ENCODE measurements around the gene HLF.

Gene HLF

GRCh38 chr17:55259684-55260111, 5.1 kb upstream of the HLF start:
- no peak for DNase-seq

DNA sequence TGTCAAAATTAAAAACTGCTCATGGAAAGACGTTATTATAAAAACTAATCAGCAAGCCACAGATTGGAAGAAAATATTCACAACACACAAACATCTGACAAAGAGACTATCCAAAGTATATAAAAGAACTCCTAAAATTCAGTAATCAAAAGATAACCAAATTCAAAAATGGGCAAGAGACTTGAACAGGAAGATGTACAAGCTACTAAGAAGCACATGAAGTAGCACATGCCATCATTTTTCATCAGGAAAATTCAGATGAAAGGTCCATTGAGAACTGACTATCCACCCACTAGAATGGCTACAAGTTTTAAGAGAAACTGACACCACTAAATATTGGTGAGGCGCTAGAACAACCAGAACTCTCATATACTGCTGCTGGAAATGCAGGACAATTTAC, 3.4 kb upstream of the HLF start:
- DNase-seq, result no peak

GRCh38 chr17:55263569-55264277, 1.0 kb upstream of the HLF start:
- no peak for DNase-seq

GRCh38 chr17:55264278-55264644, 499 bp upstream of the HLF start:
- no peak for DNase-seq

GRCh38 chr17:55265311-55266021, 706 bp downstream of the HLF start:
- DNase-seq, result no peak

DNA sequence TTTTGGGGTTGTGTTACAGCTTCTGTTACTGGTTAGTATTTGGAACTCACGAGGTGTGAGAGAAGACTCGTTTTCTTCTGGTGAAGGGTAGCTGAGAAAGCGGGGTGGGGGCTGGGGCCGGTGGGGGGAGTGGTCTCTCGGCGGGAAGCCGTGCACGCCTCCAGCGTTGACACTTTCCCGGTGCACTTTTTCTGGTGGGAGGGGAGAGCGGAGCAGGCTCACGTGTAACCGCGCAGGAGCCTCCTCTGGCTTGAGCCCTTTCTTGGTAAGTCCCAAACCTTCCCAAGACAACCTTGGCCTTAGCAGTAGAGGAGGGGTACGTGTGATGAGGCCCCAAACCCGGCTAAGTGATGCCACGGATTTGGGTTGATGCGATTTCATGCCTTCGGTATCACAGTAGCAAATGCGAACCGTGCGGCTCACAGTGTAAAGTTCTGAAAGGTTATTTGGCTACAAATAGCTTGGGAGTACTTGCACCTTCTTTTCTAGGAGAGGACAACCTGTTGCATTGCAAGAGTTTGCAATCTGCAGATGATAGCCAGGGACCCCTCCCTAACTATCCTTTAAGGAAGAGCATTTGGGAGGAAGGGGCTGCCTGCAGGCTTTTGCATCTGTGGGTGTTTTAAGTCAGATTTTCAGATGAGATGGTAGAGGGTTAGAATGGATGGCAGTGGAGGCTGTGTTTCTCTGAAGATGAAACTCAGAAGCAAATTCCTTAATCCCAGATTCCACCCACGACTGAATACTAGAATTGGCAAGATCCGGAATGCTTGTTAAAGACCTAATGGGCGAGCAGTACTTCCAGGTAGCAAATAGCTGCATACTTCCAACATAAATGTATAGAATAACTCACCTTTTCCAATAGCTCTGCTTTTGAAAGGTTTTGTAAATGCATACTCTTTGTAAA, 1.5 kb downstream of the HLF start:
- DNase-seq, result no peak

DNA sequence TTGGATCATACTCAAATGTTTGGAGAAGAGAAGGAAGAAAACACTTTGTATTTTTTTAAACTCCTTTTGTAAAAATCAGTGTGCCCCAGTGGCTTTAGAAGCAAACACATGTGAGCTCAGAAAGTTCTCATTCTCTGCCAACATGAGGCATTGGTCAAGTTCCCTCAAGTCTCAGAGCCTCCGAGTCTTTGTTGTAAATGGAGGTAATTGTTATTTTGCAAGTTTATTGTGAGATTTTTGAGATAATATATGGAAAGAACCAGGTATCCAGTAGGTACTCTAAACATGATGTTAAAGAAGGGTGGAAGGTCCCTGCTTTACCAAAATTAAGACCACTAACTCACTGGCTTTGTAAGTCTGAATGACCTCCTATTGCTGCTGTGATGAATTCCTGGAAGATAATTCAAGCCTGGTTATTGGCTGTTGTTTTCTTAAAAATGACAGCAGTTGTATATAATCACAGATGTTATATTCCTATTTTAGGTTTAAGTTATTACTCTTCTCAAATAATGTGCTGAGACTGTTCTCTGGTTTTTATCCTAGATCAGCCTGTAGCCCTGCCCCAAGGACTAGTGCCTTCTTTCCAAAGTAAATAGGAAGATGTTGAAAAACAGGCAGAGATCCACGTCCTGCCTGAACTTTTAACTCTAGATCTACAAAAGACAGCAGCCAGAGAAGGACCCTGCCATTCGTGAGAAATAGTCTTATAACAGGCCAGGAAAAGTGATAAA, 2.4 kb downstream of the HLF start:
- DNase-seq, result no peak

GRCh38 chr17:55267777-55268648, 3.3 kb downstream of the HLF start:
- no peak for DNase-seq

DNA sequence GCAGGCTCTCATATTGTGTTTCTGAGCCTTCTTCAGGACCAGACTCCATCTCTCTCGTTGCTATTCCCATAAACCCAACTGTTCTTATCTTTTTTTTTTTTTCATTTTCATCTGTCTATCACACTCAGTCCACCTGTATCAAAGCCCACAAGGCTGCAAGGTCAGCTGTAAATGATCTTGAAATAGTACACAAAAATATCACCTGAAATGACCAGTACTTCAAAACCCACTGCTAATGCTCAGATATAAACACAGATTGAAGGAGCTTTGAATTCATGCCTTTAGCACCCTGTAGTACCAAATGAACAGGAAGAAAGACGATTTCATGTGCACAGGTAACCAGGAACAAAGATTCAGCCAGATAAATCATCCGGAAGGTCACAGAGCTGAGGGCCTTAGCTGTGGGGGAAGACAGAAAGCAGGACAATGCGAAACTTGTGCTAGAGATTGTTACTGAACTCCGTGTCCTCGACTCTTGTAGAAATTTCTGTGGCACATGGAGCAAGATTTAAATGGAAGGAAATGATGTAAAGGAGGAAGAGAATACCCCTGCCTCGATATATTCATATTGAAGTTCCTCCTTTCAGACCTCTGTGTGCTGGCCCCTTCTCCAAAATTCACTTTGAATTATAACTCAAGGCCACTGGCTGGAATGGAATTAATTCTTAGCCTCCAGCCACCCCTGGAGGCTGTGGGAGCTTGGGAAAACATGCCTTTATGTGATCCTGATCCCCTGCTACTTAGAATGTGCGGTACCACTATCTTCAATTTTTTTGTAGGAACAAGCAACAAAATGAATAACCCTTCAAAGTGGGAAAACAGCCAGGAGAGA, 4.1 kb downstream of the HLF start:
- DNase-seq, result no peak

DNA sequence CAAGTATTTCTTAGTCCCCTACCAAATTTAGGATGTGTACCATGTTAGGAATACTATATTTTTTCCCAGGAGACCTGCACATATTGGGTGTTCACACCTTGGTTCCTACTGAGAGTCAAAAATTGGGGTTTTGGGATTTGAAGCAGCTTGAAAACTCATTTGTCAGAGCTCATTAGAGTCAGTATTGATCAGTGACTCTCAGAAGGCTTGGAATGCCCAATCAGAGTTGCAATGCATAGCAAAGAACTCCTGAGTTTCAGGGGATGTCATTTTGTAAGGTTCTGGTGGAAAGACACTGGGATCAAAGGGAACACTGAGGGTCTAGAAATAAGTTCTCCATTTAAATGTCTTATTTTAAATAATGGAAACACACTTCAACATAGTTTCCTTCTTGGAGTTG, 5.1 kb downstream of the HLF start:
- DNase-seq, result no peak

DNA sequence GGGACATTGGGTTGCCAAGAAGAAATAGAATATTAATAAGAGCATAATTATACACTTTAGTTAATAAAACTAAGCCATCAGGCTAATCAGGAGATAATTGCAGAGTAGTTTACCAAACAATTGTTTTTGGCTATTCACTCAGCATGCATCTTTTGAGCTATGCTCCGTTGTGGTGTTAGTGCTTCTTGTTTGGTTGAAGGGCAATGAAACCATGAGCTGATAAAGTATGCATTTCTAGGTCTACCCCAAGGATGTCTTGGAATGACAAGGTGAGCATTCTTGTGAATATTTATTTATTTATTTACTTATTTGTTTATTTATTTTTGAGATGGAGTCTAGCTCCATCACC, 6.4 kb downstream of the HLF start:
- no peak for DNase-seq

DNA sequence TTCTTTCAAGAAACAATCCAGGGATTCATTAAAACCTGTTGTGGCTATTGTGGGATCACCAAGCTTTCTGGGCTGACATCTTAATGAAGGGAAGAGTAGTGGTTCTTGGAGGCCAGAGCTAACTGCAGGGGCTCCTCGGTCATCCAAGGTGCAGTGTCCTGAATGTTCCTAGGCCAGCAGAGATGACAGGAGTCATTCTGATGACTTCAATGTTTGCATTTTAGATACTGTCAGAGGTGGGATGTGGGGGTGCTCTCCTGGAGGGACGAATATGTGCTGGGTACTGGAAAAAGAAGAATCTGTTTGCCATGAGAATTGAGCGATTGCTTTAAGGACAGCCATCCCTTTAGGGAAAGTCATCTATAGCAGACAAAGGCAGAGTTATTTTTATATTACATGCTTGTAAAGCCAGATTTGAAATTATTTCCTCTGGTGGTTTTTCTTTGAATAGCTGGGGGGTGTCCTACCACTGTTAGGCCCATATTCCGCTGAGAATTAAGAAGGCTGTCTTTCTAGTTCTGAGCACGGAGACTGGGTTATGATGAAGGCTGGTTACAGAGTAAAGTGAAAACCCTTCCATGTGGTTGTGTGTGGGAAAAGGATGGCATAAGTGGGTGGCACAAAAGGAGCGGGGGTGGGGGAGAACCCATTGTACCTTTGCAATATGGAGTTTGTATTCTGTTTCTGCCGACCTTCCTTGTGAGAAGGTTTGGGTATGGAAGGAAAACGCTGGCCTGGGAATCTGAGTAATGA, 7.4 kb downstream of the HLF start:
- DNase-seq, result no peak

DNA sequence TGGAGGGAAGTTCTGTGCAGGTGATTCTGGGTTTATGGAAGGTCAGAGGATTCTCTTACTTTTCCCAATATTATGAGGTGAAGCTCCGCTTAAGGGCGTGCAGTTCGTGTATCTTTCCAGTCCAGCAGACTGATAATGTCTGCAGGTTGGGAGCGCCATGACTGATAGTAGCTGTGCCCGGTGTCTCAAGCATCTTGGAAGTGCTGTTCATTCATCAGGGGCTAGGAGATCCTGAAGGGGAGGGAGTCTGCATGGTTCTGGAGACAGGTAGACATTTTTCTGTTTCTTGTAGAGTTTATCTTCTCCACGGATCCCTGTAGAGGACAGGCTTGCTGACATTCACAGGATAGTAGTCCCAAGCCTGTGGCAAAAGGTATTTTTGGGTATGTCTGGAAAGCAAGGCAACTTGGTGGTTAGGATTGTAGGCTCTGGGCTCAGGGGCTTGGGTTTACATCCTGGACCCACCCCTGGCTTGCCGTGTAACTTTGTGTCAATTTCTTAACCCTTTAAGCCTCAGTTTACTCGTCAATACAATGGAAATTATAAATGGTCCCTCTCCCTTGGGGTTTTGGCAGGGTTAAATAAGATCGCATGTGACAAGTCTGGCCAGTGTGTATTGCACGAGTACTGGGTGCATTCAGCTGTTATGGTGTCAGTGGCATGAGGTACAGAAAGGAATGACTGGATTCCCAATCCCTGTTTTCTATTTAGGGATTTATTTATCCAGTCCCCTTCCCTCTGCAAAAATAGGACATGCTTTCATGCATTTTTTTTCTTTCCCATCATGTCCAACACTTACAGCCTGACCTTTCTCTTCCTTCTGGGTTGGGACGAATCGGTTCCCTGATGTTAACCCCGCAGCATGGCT, 8.2 kb downstream of the HLF start:
- DNase-seq, result no peak

DNA sequence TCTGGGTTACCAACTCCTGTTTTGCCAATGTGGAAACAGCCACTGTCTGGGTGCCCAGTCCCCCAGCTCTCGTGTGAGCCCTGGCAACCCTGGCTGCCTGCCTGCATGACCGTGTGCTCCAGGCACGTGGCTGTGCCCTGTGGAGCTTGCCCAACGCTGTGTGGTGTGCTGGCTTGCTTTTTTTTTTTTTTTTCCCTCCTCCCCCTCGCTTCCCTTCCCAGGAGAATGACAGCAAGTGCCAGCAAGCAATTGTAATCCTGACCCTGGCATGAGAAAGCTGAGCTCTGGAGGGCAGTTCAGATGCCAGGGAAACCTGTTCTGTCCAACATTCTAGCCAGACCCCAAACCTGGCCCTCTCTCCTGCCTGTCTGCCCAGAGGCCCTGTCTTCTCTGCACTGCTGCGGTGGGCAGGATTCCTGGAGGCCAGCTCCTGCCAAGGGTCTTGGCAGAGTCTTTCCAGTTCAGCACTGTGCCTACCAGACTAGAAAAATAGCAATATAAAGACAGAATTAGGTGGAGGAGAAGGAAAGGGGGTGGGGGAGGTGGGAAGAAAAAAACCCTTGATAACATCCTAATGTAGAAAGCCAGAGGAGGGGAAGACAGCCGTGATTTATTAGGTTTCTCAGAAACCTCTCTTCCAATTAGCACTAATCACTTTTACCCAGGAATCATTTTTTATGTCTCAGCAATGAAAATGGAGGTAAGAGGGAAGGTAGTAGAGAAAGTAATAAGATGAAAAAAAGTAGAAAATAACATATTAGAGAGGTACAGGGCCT, 9.0 kb downstream of the HLF start:
- no peak for DNase-seq

- DNase-seq, result no peak
Measured at GRCh38 chr17:55274355-55275255, 9.8 kb downstream of the HLF start.

DNA sequence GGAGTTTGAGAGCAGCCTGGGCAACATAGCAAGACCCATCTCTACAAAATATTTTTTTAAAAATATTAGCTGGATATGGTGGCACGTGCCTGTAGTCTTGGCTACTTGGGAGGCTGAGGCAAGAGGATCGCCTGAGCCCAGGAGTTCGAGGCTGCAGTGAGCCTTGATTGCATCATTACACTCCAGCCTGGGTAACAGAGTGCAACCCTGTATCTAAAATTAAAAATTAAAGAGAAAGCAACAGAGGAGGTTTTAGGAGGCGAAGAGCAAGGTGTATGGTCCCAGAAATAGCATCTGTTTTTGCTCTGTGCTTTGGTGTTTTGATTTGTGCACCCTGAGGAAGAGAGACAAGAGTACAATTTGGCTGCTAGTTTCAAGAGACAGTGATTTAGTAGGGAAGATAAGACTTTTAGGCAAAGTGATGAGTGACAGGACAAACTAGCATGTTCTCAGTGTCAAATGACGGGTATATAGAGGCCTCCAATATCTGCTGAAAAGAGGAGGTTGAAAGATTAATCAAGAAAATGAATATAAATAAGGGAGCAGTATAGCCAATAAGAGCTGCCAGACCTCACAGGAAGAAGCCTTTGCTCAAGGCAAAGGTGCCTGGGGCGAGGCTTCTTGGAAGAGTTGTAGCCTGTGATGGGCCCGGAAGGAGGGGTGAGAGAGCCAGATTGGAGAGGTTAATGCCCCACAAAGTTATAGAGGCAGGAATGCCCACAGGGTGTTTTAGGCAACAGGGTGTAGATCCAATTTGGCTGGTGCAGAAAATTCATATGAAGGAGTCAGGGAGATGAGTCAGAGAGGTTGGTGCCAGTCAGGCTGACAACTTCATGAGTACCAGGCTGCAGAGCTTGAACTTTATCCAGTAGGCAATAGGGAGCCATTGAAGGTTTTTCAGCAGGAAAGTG, 11.4 kb downstream of the HLF start:
- DNase-seq, result no peak

Measured in Kasumi-1 (cell line).